IMR-90 (cell line): ENCODE results near the gene SHROOM3.
A peak's percentile ranks its signal among the peaks of the same experiment; 100 is the strongest.

Experiments
- CTCF ChIP-seq: conservative IDR thresholded peaks from 2 replicates; pipeline ENCODE4 v1.5.1; 2012; ENCODE audit warnings: mild to moderate bottlenecking, low read depth, low read length, improper control_type of control experiment
- ELK1 ChIP-seq: fragments of 150-350 bp; IDR thresholded peaks from 2 replicates; pipeline ENCODE4 v1.6.1; 2016; ENCODE audit warnings: low read depth, mild to moderate bottlenecking, low read length, moderate library complexity, borderline replicate concordance
- FOS ChIP-seq: fragments of 150-350 bp; IDR thresholded peaks from 2 replicates; pipeline ENCODE4 v1.6.1; 2016; ENCODE audit warnings: low read depth, low read length
- POLR2A ChIP-seq: IDR thresholded peaks from 2 replicates; pipeline ENCODE4 v1.6.1; 2012; ENCODE audit warnings: mild to moderate bottlenecking, low read depth, low read length
- RAD21 ChIP-seq: IDR thresholded peaks from 2 replicates; pipeline ENCODE4 v1.6.1; 2012; ENCODE audit warnings: low read length, improper control_type of control experiment
- SMC3 ChIP-seq: fragments of 150-350 bp; IDR thresholded peaks from 2 replicates; pipeline ENCODE4 v1.6.1; 2016; ENCODE audit warnings: low read depth, mild to moderate bottlenecking, antibody characterized with exemption, low read length, moderate library complexity

GRCh38 chr4:76781698-76782595 lies 346.9 kb downstream of the SHROOM3 start:
- TF ChIP-seq CTCF (no peak), SMC3 (no peak), RAD21 (no peak), FOS (peak; percentile 69), POLR2A (peak; percentile 75; the same call in 1 of the 2 replicates), ELK1 (no peak)
